NCI-H510A (cell line): ENCODE measurements around the gene PFKFB3.
"Not testable (repeated sequence)": the region's sequence is repeated elsewhere in the genome, so short reads cannot be mapped to it uniquely, and the experiment has no call there.

Source experiments
- DNase-seq: peaks from one replicate; lab custom pipeline; 2025; lab: John Stamatoyannopoulos, UW

The PFKFB3 gene

GRCh38 chr10:6178581-6178980 lies 24.2 kb upstream of the PFKFB3 start:
- DNase-seq = no peak

DNA sequence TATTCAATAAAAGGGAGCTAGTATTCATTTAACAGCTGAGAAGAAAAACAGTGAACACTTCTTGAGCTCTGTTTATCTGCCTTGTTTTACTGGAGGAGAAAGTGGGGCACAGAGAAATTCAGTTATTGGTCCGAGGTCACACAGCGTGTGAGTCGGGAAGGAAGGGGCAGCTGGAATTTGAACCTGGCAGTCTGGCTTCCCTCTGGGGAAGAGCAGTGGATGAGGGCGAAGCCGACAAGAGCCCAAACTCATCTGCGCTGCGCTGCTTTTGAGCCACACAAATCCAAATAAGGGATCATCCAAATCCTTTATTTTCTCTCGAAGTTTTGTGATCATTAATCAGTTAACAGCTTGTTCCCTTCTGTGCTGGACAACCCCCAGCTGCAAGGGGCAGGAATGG lies 23.7 kb upstream of the PFKFB3 start:
- DNase-seq = no peak

- DNase-seq = no peak
These were observed 22.1 kb upstream of the PFKFB3 start for GRCh38 chr10:6180480-6181110.

DNA sequence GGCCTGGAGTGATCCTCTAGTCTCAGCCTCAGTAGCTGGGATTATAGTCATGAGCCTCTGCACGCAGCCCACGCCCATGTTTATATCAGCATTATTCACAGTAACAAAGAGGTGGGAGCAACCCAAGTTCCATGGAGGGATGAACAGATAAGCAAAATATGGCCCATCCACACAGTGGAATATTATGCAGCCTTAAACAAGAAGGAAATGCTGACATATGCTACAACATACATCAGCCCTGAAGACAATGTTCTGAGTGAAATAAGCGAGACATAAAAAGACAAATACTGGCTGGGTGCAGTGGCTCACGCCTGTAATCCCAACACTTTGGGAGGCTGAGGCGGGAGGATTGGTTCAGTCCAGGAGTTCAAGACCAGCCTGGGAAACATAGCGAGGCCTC lies 21.5 kb upstream of the PFKFB3 start:
- DNase-seq = no peak

- no peak for DNase-seq
These were observed 20.2 kb upstream of the PFKFB3 start for GRCh38 chr10:6182454-6183098.

DNA sequence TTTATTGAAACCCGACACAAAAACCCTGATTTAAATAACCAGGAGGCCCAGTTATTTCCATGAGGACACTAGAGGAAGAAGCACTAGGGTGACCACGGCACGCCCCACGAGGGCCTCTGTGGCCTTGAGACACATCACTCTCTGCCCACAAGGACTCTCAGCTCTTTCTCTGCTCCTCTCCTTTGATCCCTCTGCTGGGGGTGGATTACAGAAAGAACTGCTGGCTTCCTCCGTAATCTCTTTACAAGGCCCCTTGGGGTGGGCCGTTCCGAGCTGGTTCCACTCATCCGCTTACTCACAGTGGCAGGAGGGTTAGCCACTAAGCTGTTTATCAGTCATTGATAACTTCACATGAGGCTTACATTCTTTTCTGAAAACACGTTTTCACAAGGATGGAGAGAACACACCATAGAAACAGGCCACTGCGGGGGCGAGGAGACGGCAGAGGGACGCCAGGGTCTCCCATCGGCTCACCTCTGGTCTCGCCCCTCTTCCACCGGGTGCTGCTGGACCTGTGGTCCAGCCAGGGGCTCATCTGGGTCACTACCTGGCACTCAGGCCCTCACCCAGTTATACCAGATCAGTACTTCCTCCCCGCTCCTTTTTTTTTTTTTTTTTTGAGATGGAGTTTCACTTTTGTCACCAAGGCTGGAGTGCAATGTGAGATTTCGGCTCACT lies 17.6 kb upstream of the PFKFB3 start:
- DNase-seq = no peak

DNA sequence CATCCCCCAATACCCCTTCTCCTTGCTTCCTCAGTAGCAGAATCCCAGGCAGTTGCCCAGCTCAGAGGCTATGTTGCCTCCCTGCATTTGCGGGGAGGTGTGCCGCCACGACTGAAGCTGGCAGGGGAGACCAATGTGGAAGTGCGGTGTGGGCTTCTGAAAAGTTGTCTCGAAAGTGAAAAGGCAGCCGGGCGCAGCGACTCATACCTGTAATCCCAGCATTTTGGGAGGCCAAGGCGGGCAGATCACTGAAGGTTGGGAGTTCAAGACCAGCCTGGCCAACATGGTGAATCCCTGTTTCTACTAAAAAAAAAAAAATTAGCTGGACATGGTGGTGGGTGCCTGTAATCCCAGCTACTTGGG lies 15.9 kb upstream of the PFKFB3 start:
- DNase-seq = no peak

DNA sequence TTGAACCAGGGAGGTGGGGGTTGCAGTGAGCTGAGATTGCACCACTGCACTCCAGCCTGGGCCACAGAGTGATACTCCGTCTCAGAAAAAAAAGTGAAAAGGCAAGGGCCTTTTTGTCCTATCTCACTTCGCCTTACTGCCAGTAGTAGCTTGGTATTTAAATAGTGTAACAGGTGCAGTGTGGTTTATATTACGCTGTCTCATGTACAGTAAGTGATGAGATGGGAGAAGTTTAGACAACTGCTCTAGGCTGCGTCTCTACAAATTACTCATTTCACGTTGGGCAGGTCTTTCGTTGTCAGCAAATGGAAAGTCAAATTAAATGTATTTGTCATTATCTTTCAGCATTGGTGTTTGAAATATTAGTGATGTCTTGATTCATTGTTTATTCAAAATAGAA lies 15.5 kb upstream of the PFKFB3 start:
- no peak for DNase-seq

DNA sequence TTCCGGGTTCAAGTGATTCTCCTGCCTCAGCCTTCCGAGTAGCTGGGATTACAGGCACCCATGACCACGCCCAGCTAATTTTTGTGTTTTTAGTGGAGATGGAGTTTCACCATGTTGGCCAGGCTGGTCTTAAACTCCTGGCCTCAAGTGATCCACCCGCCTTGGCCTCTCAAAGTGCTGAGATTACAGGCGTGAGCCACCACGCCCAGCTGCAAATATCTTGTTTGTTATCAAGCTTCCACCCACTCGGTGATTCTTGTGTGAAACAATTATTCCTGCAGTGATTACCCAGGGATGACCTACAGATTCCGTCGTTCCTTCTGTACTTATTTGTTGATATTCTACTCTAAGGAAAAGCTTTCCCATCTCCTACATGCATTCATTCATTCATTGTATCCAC lies 12.7 kb upstream of the PFKFB3 start:
- DNase-seq = not testable (repeated sequence)

DNA sequence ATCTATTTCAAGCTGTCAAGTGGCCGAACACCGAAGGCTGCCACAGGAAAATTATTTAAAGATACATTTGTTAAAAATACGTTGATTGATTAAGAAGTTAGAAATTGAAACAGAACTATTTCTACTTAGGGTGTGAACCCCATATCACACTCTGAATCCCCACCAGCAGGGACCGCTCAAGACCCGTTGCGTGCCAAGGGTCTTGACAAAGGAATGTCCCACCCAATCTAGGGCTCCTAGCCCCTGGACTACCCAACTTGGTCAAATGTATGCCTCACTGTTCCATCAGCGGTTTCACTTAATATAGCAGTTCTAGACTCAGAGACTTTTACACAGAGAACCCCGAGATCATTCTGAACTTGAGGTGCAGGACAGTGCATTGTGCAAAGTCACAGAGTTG lies 11.6 kb upstream of the PFKFB3 start:
- DNase-seq = no peak

DNA sequence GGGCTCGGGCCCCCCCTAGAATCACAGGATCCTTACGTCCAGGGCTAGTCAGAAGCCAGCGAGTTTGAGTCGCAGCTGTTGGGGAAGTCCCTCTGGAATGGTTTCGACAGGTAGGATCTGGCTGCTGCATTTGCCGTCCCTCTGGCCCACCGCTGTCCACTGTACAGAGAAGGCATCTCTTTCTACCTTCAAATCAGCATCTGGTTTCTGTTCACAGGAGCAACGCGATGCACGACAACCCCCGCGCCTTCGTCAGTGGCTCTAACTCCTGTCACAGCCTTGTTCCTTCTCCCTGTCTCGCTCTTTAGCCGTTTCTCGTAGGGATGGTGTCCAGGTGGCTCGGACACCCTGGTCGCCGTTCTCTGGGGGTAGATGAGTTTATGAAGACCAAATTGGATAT lies 11.2 kb upstream of the PFKFB3 start:
- no peak for DNase-seq

DNA sequence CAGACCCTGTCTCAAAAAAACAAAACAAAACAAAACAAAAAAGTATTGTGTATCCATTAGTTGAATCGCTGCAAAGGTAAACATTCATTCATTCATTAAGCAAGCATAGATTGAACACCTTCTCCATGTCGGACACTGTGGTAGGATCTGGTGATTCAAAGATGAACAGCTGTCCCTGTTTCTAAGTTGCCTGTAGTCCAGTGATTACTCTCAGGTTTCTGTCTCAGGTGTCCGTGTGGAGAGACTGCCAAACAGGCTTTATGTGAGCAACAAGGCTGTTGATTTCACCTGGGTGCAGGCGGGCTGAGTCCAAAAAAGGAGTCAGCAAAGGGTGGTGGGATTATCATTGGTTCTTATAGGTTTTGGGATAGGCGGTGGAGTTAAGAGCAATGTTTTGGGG lies 9.4 kb upstream of the PFKFB3 start:
- DNase-seq = not testable (repeated sequence)

DNA sequence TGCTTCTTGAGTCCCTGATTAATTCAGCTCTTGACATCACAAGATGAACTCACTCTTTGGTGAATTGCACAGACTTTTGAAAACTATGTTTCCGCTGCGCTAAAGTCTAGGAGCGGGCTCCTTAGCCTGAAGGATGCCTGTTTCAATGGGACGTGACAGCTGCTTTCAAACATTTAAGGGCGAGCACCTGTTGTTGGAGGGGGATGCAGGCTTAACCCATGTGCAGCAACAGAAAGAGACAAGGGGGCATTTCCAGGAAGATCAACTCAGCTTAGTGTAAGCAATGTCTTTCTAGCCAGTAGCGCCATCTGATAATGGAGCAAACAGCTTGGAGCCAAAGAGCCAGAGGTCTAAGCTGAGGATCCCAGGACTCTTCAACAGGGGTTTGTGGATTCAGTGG lies 8.4 kb upstream of the PFKFB3 start:
- no peak for DNase-seq

DNA sequence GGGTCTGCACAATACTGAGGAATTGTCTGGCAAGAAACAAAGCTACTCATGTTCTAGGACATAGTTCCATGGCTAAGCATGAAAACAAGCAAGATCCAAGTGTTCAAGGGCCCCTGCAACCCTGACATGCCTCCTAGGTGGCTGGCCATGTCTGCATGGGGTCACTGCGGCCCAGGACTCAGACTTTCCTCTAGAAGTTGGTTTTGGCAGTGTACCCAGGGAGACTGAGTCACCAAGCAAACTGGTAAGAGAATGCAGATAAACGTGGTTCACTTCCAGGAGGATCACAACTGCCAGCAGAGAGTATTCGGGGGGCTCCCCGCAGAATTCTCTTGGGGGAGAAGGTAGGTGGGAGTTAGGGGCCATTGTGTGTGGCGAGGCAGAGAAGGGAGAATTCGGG lies 7.4 kb upstream of the PFKFB3 start:
- no peak for DNase-seq

- no peak for DNase-seq
These were observed 6.9 kb upstream of the PFKFB3 start for GRCh38 chr10:6195846-6196245.

- DNase-seq = not testable (repeated sequence)
These were observed 6.2 kb upstream of the PFKFB3 start for GRCh38 chr10:6196524-6196923.

DNA sequence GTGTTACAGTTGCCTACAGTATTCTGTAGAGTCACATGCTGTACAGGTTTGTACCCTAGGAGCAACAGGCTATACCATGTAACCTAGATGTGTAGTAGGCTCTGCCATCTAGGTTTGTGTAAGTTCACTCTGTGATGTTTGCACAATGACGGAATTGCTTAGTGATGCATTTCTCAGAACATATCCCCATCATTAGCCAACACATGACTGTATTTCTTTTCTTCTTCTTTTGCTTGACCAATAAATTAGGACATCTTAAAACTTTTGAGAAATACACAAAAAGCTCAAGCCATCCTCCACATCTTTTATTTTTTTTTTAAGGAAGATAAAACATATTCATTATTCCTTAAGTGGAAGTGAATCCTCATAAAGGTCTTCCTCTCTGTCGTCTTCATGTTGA lies 5.4 kb upstream of the PFKFB3 start:
- no peak for DNase-seq

- DNase-seq = no peak
These were observed 4.6 kb upstream of the PFKFB3 start for GRCh38 chr10:6198171-6198570.

DNA sequence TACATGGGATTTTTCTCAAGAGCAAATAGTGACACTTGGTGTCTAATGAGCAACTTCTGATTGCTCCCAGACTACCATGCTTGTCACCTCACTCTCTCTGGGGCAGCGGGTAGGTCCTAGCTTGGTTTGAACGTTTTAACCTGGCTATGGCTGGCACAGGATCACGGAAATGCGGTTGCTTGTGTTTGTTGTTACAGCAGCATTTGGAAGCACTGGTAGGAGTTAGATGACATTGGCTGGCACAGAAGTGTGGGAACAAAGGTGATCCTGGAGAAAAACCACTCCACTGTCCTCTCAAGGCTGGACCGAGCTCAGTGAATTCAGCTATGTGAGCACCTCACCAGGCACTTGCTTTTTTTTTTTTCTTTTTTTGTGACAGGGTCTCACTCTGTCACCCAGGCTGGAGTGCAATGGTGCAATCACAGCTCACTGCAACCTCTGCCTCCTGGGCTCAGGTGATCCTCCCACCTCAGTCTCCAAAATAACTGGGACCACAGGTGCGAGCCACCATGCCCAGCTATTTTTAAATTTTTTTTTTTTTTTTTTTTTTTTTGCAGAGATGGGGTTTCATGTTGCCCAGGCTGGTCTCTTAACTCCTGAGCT lies 3.5 kb upstream of the PFKFB3 start:
- DNase-seq = no peak

- no peak for DNase-seq
These were observed 2.3 kb upstream of the PFKFB3 start for GRCh38 chr10:6200440-6200733.

GRCh38 chr10:6200734-6201515 lies 1.8 kb upstream of the PFKFB3 start:
- DNase-seq = no peak

DNA sequence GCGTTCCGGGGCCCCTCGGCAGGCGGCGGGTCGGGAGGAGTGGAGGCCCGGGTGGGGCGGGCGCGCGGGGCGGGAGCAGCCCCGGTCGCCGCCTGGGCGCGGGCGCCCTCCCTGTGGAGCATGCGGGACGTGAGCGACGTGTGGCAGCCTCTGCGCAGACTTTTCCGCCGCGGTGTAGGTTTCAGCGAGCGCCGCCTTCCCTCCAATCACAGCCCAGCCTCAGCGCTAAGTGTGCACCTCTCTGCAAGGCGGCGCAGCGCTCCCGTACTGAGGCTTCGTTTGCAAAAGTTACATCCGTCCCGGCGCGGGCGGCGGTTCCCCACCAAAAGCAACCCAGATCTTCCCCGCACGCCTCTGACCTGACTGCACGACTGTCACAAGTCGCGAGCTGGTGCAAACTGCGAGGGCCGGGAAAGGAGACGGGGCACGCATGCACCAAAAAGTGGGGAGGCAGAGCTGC lies 1.2 kb upstream of the PFKFB3 start:
- DNase-seq = no peak
